ENCODE data around the gene DOCK11. TPM values are rescaled to one million over a fixed set of nuclear protein-coding genes. Genes with fewer than 3 reads are reported as not detected.

Gene DOCK11
- total and polyA plus RNA-seq, 11 donors: 1.8 to 26.3 (median 2.9) TPM

DNA sequence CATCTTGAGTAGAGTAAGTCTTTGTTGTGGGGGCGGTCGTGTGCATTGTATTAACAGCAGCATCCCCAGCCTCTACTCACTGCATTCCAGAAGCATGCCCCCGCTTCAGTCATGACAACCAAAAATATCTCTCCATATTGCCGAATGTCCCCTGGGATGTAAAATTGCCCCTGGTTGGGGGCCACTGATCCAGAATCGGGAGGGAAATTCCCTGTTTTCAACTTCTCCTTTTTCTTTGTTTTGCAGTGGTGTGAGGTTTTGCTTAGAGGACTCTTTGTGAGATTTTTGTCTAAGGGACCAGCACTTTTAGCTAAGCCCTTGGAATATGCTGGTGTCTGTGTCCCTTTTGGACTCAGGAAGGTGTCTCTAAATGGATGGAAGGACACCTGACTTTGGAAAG is 228.8 kb downstream of the DOCK11 start:
- Histone ChIP-seq H3K9me3 (no peaks in the 10 kb centered on the region), H3K27ac (peak overlapping the region in 1 of 12 donors; percentile 61), H3K4me1 (peaks cover 0 to 29% (median 2%) of the 10 kb centered on the region in 12 donors), H3K36me3 (no peaks in the 10 kb centered on the region), H3K4me3 (no peak overlapping the region), H3K27me3 (no peaks in the 10 kb centered on the region)
- 73 to 90% (median 82%) methylated on average over 5 of the region's 5 CpGs for WGBS, 4 donors
- intact Hi-C loops (cut with DNase I): loop anchor here in 1 of 10 donors (10.0 kb wide), 1 partner anchor 80 kb away; no protein-coding TSS in a partner anchor
- DNase-seq (no peak), ATAC-seq (no peak)
- TF ChIP-seq CTCF (IDR thresholded peaks at IDR 0.05) (no peak), POLR2A (IDR thresholded peaks at IDR 0.05) (no peak)

- Histone ChIP-seq H3K27me3 (no peaks in the 10 kb centered on the region), H3K4me1 (peaks cover 0 to 26% (median 2%) of the 10 kb centered on the region in 12 donors), H3K4me3 (no peak overlapping the region), H3K36me3 (no peaks in the 10 kb centered on the region), H3K9me3 (no peaks in the 10 kb centered on the region), H3K27ac (peak overlapping the region in 2 of 12 donors; percentile 46 to 61)
- TF ChIP-seq CTCF (IDR thresholded peaks at IDR 0.05) (no peak), POLR2A (IDR thresholded peaks at IDR 0.05) (no peak)
- intact Hi-C loops (cut with DNase I): loop anchor here in 1 of 10 donors (10.0 kb wide), 1 partner anchor 80 kb away; no protein-coding TSS in a partner anchor
- ATAC-seq: no peak
- 68 to 85% (median 79%) methylated on average over 7 of the region's 7 CpGs for WGBS, 4 donors
- DNase-seq: no peak
Observed at GRCh38 chrX:118724775-118725174, 229.2 kb downstream of the DOCK11 start.

- ATAC-seq (no peak), DNase-seq (no peak)
- peak overlapping the region in 11 of 12 donors; percentile 84 to 96 (median 91) for H3K27ac ChIP-seq
- no peaks in the 10 kb centered on the region for H3K9me3 ChIP-seq
- intact Hi-C loops (cut with DNase I): loop anchor here in 1 of 10 donors (10.0 kb wide), 1 partner anchor 82 kb away; no protein-coding TSS in a partner anchor
- 82 to 90% (median 85%) methylated on average over 3 of the region's 3 CpGs for WGBS, 4 donors
- peak overlapping the region in 2 of 12 donors; percentile 72 to 82 for H3K4me3 ChIP-seq
- TF ChIP-seq POLR2A (IDR thresholded peaks at IDR 0.05): no peak
- no peak for TF ChIP-seq CTCF (IDR thresholded peaks at IDR 0.05)
- H3K36me3 ChIP-seq: no peaks in the 10 kb centered on the region
- peaks cover 0 to 26% (median 2%) of the 10 kb centered on the region in 12 donors for H3K4me1 ChIP-seq
- no peaks in the 10 kb centered on the region for H3K27me3 ChIP-seq
Observed at GRCh38 chrX:118726396-118726795, 230.8 kb downstream of the DOCK11 start.

GRCh38 chrX:118726887-118727685 is 231.5 kb downstream of the DOCK11 start, which contains the start of gene IL13RA1:
Gene IL13RA1, plus strand, starts transcription at chrX:118727606. Its CDS starts 33 bp downstream, at chrX:118727639.
- H3K27me3 ChIP-seq: no peaks in the 10 kb centered on the region
- peak within 1 kb of the TSS; percentile 84 to 96 (median 90) for H3K27ac ChIP-seq
- H3K9me3 ChIP-seq: no peaks in the 10 kb centered on the region
- TF ChIP-seq POLR2A (IDR thresholded peaks at IDR 0.05): peak in 1 of 2 donors; percentile 56
- TF ChIP-seq CTCF (IDR thresholded peaks at IDR 0.05): no peak
- H3K36me3 ChIP-seq: no peaks in the 10 kb centered on the region
- WGBS, 4 donors: 3 to 45% (median 23%) methylated on average over 5 to 56 of the region's 56 CpGs
- DNase-seq: peak; percentile 77 to 88 (median 84)
- intact Hi-C loops (cut with DNase I): loop anchor here in 1 of 10 donors (10.0 kb wide), 1 partner anchor 82 kb away; no protein-coding TSS in a partner anchor
- H3K4me1 ChIP-seq: peaks cover 0 to 26% (median 2%) of the 10 kb centered on the region in 12 donors
- peak within 1 kb of the TSS; percentile 55 to 91 (median 66) for H3K4me3 ChIP-seq
- ATAC-seq: peak; percentile 81 to 97 (median 96)
